Measurements from ENCODE around the gene SLCO3A1. TPM values are rescaled to one million over a fixed set of nuclear protein-coding genes. Genes with fewer than 3 reads are reported as not detected.

Gene SLCO3A1
- total and polyA plus RNA-seq, 2 experiments from 2014 or later = 35.5 to 71.9 TPM

GRCh38 chr15:91988655-91989054 lies 135.1 kb downstream of the SLCO3A1 start:
- TF ChIP-seq CTCF (IDR thresholded peaks at IDR 0.05; ENCODE audit: low read depth, low read length) = no peak
- Histone ChIP-seq H3K27ac (no peak overlapping the region), H3K27me3 (no peaks in the 10 kb centered on the region), H3K4me1 (ENCODE audit: low read depth) (peaks cover 15% of the 10 kb centered on the region), H3K36me3 (no peaks in the 10 kb centered on the region), H3K4me3 (no peak overlapping the region), H3K9me3 (ENCODE audit: low read depth) (no peaks in the 10 kb centered on the region)
- no peak for DNase-seq (ENCODE audit: low read depth in 1 of 2, low spot score in 1 of 2)

- no peak for TF ChIP-seq CTCF (IDR thresholded peaks at IDR 0.05; ENCODE audit: low read depth, low read length)
- Histone ChIP-seq H3K4me3 (no peak overlapping the region), H3K9me3 (ENCODE audit: low read depth) (no peaks in the 10 kb centered on the region)
Observed at GRCh38 chr15:91989821-91990220, 136.3 kb downstream of the SLCO3A1 start.

GRCh38 chr15:91992945-91993344 lies 139.4 kb downstream of the SLCO3A1 start:
- H3K9me3 ChIP-seq (ENCODE audit: low read depth) = no peaks in the 10 kb centered on the region
- peak in 1 of 2 donors; percentile 7 for DNase-seq (ENCODE audit: low read depth in 1 of 2, low spot score in 1 of 2)
- no peak for TF ChIP-seq CTCF (IDR thresholded peaks at IDR 0.05; ENCODE audit: low read depth, low read length)
- H3K4me1 ChIP-seq (ENCODE audit: low read depth) = peaks cover 11% of the 10 kb centered on the region
- no peak overlapping the region for H3K4me3 ChIP-seq
- H3K27ac ChIP-seq = no peak overlapping the region
- H3K36me3 ChIP-seq = no peaks in the 10 kb centered on the region
- no peaks in the 10 kb centered on the region for H3K27me3 ChIP-seq

More at GRCh38 chr15:91989821-91990220, 136.3 kb downstream of the SLCO3A1 start:
- no peaks in the 10 kb centered on the region for H3K27me3 ChIP-seq
- no peaks in the 10 kb centered on the region for H3K36me3 ChIP-seq
- DNase-seq (ENCODE audit: low read depth in 1 of 2, low spot score in 1 of 2) = no peak
- peaks cover 11% of the 10 kb centered on the region for H3K4me1 ChIP-seq (ENCODE audit: low read depth)
- H3K27ac ChIP-seq = no peak overlapping the region

- H3K27me3 ChIP-seq = no peaks in the 10 kb centered on the region
- no peaks in the 10 kb centered on the region for H3K9me3 ChIP-seq (ENCODE audit: low read depth)
- H3K27ac ChIP-seq = no peak overlapping the region
- no peaks in the 10 kb centered on the region for H3K36me3 ChIP-seq
- H3K4me3 ChIP-seq = no peak overlapping the region
- TF ChIP-seq CTCF (IDR thresholded peaks at IDR 0.05; ENCODE audit: low read depth, low read length) = no peak
- DNase-seq (ENCODE audit: low read depth in 1 of 2, low spot score in 1 of 2) = no peak
- peaks cover 11% of the 10 kb centered on the region for H3K4me1 ChIP-seq (ENCODE audit: low read depth)
Observed at GRCh38 chr15:91995146-91995545, 141.6 kb downstream of the SLCO3A1 start.

- peaks cover 18% of the 10 kb centered on the region for H3K4me1 ChIP-seq (ENCODE audit: low read depth)
- no peak for DNase-seq (ENCODE audit: low read depth in 1 of 2, low spot score in 1 of 2)
- no peak for TF ChIP-seq CTCF (IDR thresholded peaks at IDR 0.05; ENCODE audit: low read depth, low read length)
- H3K4me3 ChIP-seq = no peak overlapping the region
- no peaks in the 10 kb centered on the region for H3K27me3 ChIP-seq
- no peak overlapping the region for H3K27ac ChIP-seq
- no peaks in the 10 kb centered on the region for H3K9me3 ChIP-seq (ENCODE audit: low read depth)
- H3K36me3 ChIP-seq = no peaks in the 10 kb centered on the region
Observed at GRCh38 chr15:91997163-91997562, 143.7 kb downstream of the SLCO3A1 start.

GRCh38 chr15:92000709-92001108 lies 147.2 kb downstream of the SLCO3A1 start:
- H3K36me3 ChIP-seq = no peaks in the 10 kb centered on the region
- H3K4me3 ChIP-seq = no peak overlapping the region
- no peak overlapping the region for H3K27ac ChIP-seq
- peaks cover 13% of the 10 kb centered on the region for H3K4me1 ChIP-seq (ENCODE audit: low read depth)
- no peaks in the 10 kb centered on the region for H3K9me3 ChIP-seq (ENCODE audit: low read depth)
- no peaks in the 10 kb centered on the region for H3K27me3 ChIP-seq
- no peak for TF ChIP-seq CTCF (IDR thresholded peaks at IDR 0.05; ENCODE audit: low read depth, low read length)
- DNase-seq (ENCODE audit: low read depth in 1 of 2, low spot score in 1 of 2) = no peak
